Cerebellar nuclear complex (tissue), 1 donor: ENCODE measurements around the gene CBFA2T2.
A peak's percentile ranks its signal among the peaks of the same experiment; 100 is the strongest.

Source experiments
- DNase-seq, 2 experiments: peaks; one replicate each; lab custom pipeline; 2025; lab: John Stamatoyannopoulos, UW

CBFA2T2 gene

GRCh38 chr20:33653218-33653899, 163.5 kb downstream of the CBFA2T2 start:
- no peak for DNase-seq

- no peak for DNase-seq
These were observed 164.2 kb downstream of the CBFA2T2 start for GRCh38 chr20:33653900-33654596.

- DNase-seq, result no peak
These were observed 164.8 kb downstream of the CBFA2T2 start for GRCh38 chr20:33654680-33655161.

GRCh38 chr20:33655164-33655563, 165.3 kb downstream of the CBFA2T2 start:
- no peak for DNase-seq

- DNase-seq, result no peak
These were observed 166.3 kb downstream of the CBFA2T2 start for GRCh38 chr20:33656010-33656782.

GRCh38 chr20:33656783-33657703, 167.1 kb downstream of the CBFA2T2 start:
- no peak for DNase-seq

GRCh38 chr20:33657704-33658095, 167.8 kb downstream of the CBFA2T2 start:
- no peak for DNase-seq

GRCh38 chr20:33658510-33658909, 168.6 kb downstream of the CBFA2T2 start:
- no peak for DNase-seq

- DNase-seq, result no peak
These were observed 169.0 kb downstream of the CBFA2T2 start for GRCh38 chr20:33658929-33659328.

- no peak for DNase-seq
These were observed 169.6 kb downstream of the CBFA2T2 start for GRCh38 chr20:33659341-33660034.

- DNase-seq, result no peak
These were observed 170.3 kb downstream of the CBFA2T2 start for GRCh38 chr20:33660035-33660684.

GRCh38 chr20:33660685-33661058, 170.8 kb downstream of the CBFA2T2 start:
- no peak for DNase-seq

- no peak for DNase-seq
These were observed 172.3 kb downstream of the CBFA2T2 start, which contains the start of gene C20orf144 for GRCh38 chr20:33662172-33662571. Gene C20orf144, plus strand, starts transcription at chr20:33662327. Its CDS starts 19 bp downstream, at chr20:33662346.

GRCh38 chr20:33663161-33664084, 173.5 kb downstream of the CBFA2T2 start:
- no peak for DNase-seq

GRCh38 chr20:33664085-33664761, 174.3 kb downstream of the CBFA2T2 start:
- DNase-seq, result no peak

- no peak for DNase-seq
These were observed 174.9 kb downstream of the CBFA2T2 start for GRCh38 chr20:33664762-33665144.

- DNase-seq, result peak in 1 of 2 experiments; percentile 13
These were observed 176.7 kb downstream of the CBFA2T2 start, which contains the start of gene ACTL10 for GRCh38 chr20:33666293-33667244. Gene ACTL10, plus strand, starts transcription at chr20:33666943. Its CDS starts 555 bp downstream, at chr20:33667498.
